HEK293T (cell line): Measurements from ENCODE around the gene RSPH6A.

Source experiments
- CTCF ChIA-PET: fragments of 350-600 bp; formaldehyde crosslinking; extraction: SDS; loops from one replicate; lab custom pipeline; 2021; ENCODE audit warnings: antibody characterized with exemption, inconsistent platforms; lab: Yijun Ruan, JAX
- POLR2A ChIA-PET: fragments of 350-600 bp; formaldehyde crosslinking; extraction: SDS; loops from one replicate; lab custom pipeline; 2020; ENCODE audit warnings: antibody characterized with exemption, inconsistent platforms; lab: Yijun Ruan, JAX
- DNase-seq: peaks from one replicate; pipeline ENCODE4 v3.0.0; 2012; ENCODE audit warnings: mixed read lengths; ENCODE audit errors: extremely low spot score
- ARNT ChIP-seq: fragments of 450-650 bp; IDR thresholded peaks from 2 replicates; pipeline ENCODE4 v1.6.1; 2017; ENCODE audit warnings: mild to moderate bottlenecking
- BHLHE40 ChIP-seq: fragments of 450-650 bp; IDR thresholded peaks from 2 replicates; pipeline ENCODE4 v1.6.1; 2016; ENCODE audit warnings: mild to moderate bottlenecking, moderate library complexity, borderline replicate concordance
- CTBP1 ChIP-seq: fragments of 450-650 bp; IDR thresholded peaks from 2 replicates; pipeline ENCODE4 v1.6.1; 2016; ENCODE audit warnings: borderline replicate concordance
- ELF4 ChIP-seq: fragments of 450-650 bp; IDR thresholded peaks from 2 replicates; pipeline ENCODE4 v1.6.1; 2017; ENCODE audit warnings: antibody characterized with exemption
- FOXA1 ChIP-seq: fragments of 450-650 bp; IDR thresholded peaks from 2 replicates; pipeline ENCODE4 v1.6.1; 2016; ENCODE audit warnings: mild to moderate bottlenecking
- FOXK2 ChIP-seq: fragments of 450-650 bp; IDR thresholded peaks from 2 replicates; pipeline ENCODE4 v1.6.1; 2016; ENCODE audit warnings: mild to moderate bottlenecking
- FOXM1 ChIP-seq: fragments of 450-650 bp; IDR thresholded peaks from 2 replicates; pipeline ENCODE4 v1.6.1; 2017; ENCODE audit warnings: mild to moderate bottlenecking, borderline replicate concordance
- HDGF ChIP-seq: fragments of 450-650 bp; IDR thresholded peaks from 2 replicates; pipeline ENCODE4 v1.6.1; 2017; ENCODE audit warnings: antibody characterized with exemption, borderline replicate concordance
- L3MBTL2 ChIP-seq: fragments of 450-650 bp; conservative IDR thresholded peaks from 2 replicates; pipeline ENCODE4 v1.6.1; 2016; ENCODE audit warnings: mild to moderate bottlenecking
- LEF1 ChIP-seq: fragments of 450-650 bp; IDR thresholded peaks from 2 replicates; pipeline ENCODE4 v1.6.1; 2017; ENCODE audit warnings: mild to moderate bottlenecking, borderline replicate concordance
- NFRKB ChIP-seq: fragments of 450-650 bp; IDR thresholded peaks from 2 replicates; pipeline ENCODE4 v1.6.1; 2016; ENCODE audit warnings: mild to moderate bottlenecking, moderate library complexity
- PKNOX1 ChIP-seq: fragments of 450-650 bp; IDR thresholded peaks from 2 replicates; pipeline ENCODE4 v1.6.1; 2016
- SP1 ChIP-seq: fragments of 450-650 bp; IDR thresholded peaks from 2 replicates; pipeline ENCODE4 v1.6.1; 2017
- SUZ12 ChIP-seq: fragments of 450-650 bp; IDR thresholded peaks from 2 replicates; pipeline ENCODE4 v1.6.1; 2016; ENCODE audit warnings: mild to moderate bottlenecking
- TARDBP ChIP-seq: fragments of 450-650 bp; IDR thresholded peaks from 2 replicates; pipeline ENCODE4 v1.6.1; 2016
- ZNF384 ChIP-seq: fragments of 450-650 bp; IDR thresholded peaks from 2 replicates; pipeline ENCODE4 v1.6.1; 2016

RSPH6A gene

GRCh38 chr19:45827459-45828093 lies 12.5 kb upstream of the RSPH6A start:
- TF ChIP-seq TARDBP (no peak), ELF4 (no peak), SUZ12 (no peak), L3MBTL2 (no peak), PKNOX1 (no peak), NFRKB (no peak), HDGF (no peak), ZNF384 (no peak), BHLHE40 (no peak), LEF1 (no peak), ARNT (no peak), FOXK2 (no peak), FOXM1 (no peak), CTBP1 (no peak)
- no peak for DNase-seq
- CTCF ChIA-PET = interaction anchor here (1.7 kb wide), 1 partner anchor 10 kb away, joined by 6 read pairs; no protein-coding TSS in a partner anchor
- POLR2A ChIA-PET = interaction anchor here (2.1 kb wide), 1 partner anchor 36 kb away, joined by 8 read pairs; the partner anchor contains the start of gene SYMPK

- DNase-seq = no peak
- POLR2A ChIA-PET = interaction anchor here (2.1 kb wide), 1 partner anchor 36 kb away, joined by 8 read pairs; the partner anchor contains the start of gene SYMPK
- TF ChIP-seq ZNF384 (no peak), ARNT (no peak), HDGF (no peak), SUZ12 (no peak), SP1 (no peak), NFRKB (no peak), FOXK2 (no peak), CTBP1 (no peak), L3MBTL2 (no peak), LEF1 (no peak)
- CTCF ChIA-PET = no interaction called here
These were observed 11.8 kb upstream of the RSPH6A start for GRCh38 chr19:45826934-45827333.

GRCh38 chr19:45825917-45826893 lies 11.1 kb upstream of the RSPH6A start:
- no peak for DNase-seq
- TF ChIP-seq ARNT (no peak), LEF1 (no peak), NFRKB (no peak), FOXA1 (no peak), FOXM1 (no peak), L3MBTL2 (no peak), SP1 (no peak), CTBP1 (no peak), SUZ12 (no peak), TARDBP (no peak), HDGF (no peak), ZNF384 (no peak), FOXK2 (no peak), BHLHE40 (no peak)
- ChIA-PET POLR2A (interaction anchor here (2.1 kb wide), 1 partner anchor 37 kb away, joined by 8 read pairs; the partner anchor contains the start of gene SYMPK), CTCF (interaction anchor here (1.2 kb wide), 1 partner anchor 9 kb away, joined by 7 read pairs; no protein-coding TSS in a partner anchor)

DNA sequence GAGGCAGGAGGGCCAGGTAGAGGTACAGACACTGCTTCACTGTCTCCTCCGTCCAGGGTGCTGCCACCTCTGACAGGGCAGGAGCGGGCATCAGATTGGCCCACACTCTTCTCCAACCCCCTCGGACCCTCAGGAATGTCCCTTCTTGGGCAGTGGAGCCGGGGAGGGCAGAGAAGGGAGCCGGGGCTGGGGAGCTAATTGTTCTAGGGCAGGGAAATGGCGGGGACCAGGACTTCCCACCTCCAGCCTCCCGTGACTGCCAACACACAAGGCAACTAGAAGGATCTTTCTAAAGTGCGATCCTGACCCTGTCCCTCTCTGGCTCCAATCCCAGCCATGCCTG lies 10.1 kb upstream of the RSPH6A start:
- ChIA-PET POLR2A (no interaction called here), CTCF (interaction anchor here (1.2 kb wide), 1 partner anchor 8 kb away, joined by 7 read pairs; no protein-coding TSS in a partner anchor)
- no peak for DNase-seq
- TF ChIP-seq FOXA1 (no peak), TARDBP (no peak), NFRKB (no peak), SP1 (no peak), PKNOX1 (no peak), BHLHE40 (no peak)

DNA sequence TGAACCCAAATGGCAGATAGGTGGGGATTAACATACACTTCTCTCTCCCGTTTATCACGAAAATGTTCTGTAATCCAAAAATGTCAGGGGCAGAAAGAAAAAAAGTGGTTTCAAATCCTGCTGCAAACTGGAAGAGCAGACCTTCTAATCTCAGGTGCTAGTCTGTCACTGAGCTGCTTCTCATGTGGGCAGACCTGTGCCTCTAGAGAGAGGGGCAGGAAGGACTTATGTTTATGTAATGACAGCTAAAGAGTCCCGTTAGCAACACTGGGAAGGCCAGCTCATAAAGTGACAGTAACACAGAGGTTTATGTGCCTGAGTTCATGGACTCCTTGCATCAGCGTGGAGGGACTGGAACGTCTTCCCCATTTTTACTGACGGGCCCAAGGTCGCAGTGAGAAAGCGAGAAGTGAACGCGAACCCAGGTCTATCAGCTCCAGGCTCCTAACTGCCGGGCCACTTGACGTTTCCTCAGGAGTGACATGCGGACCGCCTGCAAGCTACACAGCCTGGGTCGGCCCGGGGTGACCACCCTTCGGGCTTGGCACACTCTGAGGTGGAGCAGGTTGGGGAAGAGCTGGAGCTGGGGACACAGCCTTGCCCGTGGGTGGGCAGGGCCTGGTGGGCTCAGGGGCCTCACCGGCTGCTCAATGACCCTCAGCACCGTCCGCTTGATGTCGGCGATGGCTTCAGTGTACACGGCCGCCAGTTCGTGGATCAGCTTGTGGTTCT lies 9.6 kb upstream of the RSPH6A start:
- POLR2A ChIA-PET = interaction anchor here (0.8 kb wide), 1 partner anchor 39 kb away, joined by 5 read pairs; the partner anchor contains the start of gene SYMPK
- TF ChIP-seq ZNF384 = no peak
- no peak for TF ChIP-seq FOXM1
- TF ChIP-seq FOXK2 = no peak
- TF ChIP-seq LEF1 = no peak
- TF ChIP-seq ELF4 = no peak
- no peak for TF ChIP-seq SUZ12
- no peak for TF ChIP-seq TARDBP
- TF ChIP-seq FOXA1 = no peak
- CTCF ChIA-PET = interaction anchor here (1.2 kb wide), 1 partner anchor 8 kb away, joined by 7 read pairs; no protein-coding TSS in a partner anchor
- DNase-seq = no peak

DNA sequence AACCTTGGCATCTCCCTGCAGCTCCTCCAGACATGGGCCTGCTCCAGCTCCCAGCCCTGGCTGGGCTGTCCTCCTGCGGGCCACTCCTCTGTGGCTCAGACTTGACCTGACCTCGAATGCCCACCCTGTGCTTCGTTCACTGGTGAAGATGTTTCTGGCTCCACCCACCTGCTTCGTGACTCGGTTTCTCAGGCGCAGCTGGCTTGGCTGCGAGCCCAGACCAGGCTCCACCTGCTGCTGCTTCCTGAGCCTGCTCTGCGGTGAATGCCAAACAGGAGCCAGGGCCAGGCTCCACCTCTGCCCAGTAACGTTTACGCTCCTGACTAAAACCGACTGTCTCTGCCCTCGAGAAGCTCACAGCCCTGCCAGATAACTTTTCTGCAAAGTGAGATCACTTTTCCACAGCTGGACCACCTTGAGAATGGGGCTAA lies 8.9 kb upstream of the RSPH6A start:
- no peak for TF ChIP-seq FOXK2
- no peak for TF ChIP-seq SUZ12
- no peak for TF ChIP-seq ARNT
- no peak for TF ChIP-seq NFRKB
- ChIA-PET POLR2A (interaction anchor here (0.8 kb wide), 1 partner anchor 39 kb away, joined by 5 read pairs; the partner anchor contains the start of gene SYMPK), CTCF (no interaction called here)
- DNase-seq = no peak
